ENCODE data around the gene SYNPO.

SYNPO gene

GRCh38 chr5:150658699-150659265 is 18.3 kb downstream of the SYNPO start:
- no peak for DNase-seq (ENCODE audit: low spot score)

- no peak for DNase-seq (ENCODE audit: low spot score)
These were observed 19.1 kb downstream of the SYNPO start for GRCh38 chr5:150659360-150660107.

GRCh38 chr5:150660108-150660831 is 19.8 kb downstream of the SYNPO start:
- DNase-seq (ENCODE audit: low spot score): no peak

DNA sequence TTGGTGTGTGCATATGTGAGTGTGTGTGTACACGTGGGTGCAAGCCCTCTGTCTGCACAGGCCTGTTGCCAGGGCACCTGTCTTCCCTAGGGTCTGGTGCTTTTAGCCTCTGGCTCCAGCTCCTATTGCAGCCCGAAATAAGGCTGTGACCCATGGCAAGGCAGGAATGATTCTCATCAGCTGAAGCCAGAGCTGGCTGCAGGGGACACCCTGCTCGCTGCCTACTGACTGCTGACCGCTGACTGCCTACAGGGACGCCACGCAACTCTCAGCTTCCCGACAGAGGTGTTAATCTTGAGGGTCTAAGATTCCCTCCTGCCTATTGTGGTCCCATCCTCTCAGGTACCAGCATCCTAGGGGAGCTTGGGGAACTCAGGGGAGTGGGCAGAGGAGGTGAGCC is 20.6 kb downstream of the SYNPO start, which contains the start of gene MYOZ3:
Gene MYOZ3 (plus strand): TSS at position 166 of the 400 bp plus-strand sequence. CDS start 1,691 bp downstream, outside the sequence.
- DNase-seq (ENCODE audit: low spot score): no peak

- no peak for DNase-seq (ENCODE audit: low spot score)
These were observed 21.5 kb downstream of the SYNPO start for GRCh38 chr5:150661821-150662596.

DNA sequence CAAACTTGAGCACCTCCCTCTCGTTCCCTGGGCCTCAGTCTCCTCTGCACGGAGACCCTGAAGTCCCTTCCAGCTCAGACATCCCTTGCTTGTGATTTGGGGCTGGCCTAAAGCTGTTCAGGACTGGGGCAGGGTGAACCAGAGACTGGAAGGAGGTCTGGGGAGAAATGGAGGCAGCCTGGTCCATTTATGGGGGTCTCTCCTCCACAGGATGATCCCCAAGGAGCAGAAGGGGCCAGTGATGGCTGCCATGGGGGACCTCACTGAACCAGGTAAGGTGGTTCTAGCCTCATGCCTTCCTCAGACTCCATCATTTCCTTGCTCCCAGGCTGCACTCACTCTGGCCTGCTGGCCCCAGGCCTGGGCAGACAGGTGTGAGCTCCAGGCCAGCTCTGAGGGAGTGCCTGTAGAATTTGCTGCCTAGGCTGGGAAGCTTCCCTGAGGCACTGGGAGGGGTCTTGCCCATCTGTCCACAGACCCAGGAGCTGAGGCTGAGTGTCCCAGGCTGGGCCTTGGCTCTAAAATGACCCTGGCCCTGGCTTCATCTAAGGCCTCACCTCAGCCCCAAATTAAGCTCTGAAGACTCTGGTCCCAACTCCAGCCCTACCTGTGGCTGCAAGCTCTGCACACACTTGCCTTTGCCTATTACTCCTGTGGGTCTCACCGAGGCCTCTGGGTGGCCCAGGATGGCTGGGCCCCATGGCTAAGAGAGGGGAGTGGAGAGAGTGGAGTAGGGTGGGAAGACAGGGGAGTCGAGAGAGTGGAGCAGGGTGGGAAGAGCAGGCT is 22.5 kb downstream of the SYNPO start:
- no peak for DNase-seq (ENCODE audit: low spot score)

GRCh38 chr5:150663936-150664335 is 23.5 kb downstream of the SYNPO start:
- DNase-seq (ENCODE audit: low spot score): no peak

- DNase-seq (ENCODE audit: low spot score): no peak
These were observed 24.6 kb downstream of the SYNPO start for GRCh38 chr5:150665044-150665443.

DNA sequence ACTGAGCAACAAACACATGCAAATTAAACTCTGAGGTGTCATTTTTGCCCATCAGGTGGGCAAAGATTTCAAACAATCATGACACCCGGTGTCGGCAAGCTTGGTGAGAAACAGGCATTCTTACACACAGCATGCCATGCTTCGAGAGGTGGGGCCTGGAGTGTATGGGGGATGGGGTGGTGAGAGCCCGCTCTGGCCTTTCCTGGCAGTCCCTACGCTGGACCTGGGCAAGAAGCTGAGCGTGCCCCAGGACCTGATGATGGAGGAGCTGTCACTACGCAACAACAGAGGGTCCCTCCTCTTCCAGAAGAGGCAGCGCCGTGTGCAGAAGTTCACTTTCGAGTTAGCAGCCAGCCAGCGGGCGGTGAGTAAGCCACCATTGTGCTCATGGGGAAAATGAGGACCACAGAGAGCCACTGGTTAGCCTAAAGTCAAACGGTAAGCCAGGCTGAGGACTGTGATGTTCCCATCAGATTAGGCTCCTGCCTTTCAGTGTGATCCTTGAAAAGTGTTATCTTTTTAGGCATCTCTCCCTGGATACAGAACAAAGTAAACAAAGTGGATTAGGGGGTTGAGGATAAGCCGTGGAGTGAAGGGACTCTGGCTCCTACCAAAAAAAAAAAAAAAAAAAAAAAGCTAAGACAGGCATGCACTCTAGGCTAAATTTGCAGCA is 30.0 kb downstream of the SYNPO start:
- no peak for DNase-seq (ENCODE audit: low spot score)

- no peak for DNase-seq (ENCODE audit: low spot score)
These were observed 30.5 kb downstream of the SYNPO start for GRCh38 chr5:150670948-150671310.

DNA sequence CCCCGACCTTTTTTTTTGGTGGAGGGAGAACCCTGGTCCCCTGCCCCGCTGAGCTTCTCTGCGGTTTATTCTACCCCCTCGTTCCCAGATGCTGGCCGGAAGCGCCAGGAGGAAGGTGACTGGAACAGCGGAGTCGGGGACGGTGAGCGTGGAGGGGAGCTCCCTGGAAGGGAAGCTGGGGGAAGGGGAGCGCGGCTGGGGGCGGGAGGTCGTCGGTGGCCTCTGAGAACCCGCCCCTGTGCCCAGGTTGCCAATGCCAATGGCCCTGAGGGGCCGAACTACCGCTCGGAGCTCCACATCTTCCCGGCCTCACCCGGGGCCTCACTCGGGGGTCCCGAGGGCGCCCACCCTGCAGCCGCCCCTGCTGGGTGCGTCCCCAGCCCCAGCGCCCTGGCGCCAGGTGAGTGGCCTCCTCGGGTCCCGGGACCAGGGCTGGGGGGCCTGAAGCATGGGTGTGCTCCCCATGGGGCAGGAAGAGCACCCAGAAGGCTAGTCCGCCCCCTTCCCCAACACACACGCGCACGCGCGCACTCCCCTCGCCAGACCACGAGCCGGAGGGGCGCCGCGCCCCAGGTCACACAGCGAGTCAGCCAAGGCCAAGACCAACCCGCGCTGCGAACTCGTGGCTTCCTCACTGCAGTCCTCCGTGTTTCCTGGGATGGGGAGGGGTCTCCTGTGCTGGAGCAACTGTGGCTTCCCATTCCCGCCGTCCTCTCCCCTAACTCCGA is 31.2 kb downstream of the SYNPO start:
- DNase-seq (ENCODE audit: low spot score): peak; percentile 77

GRCh38 chr5:150672237-150672883 is 31.9 kb downstream of the SYNPO start:
- peak; percentile 75 for DNase-seq (ENCODE audit: low spot score)

DNA sequence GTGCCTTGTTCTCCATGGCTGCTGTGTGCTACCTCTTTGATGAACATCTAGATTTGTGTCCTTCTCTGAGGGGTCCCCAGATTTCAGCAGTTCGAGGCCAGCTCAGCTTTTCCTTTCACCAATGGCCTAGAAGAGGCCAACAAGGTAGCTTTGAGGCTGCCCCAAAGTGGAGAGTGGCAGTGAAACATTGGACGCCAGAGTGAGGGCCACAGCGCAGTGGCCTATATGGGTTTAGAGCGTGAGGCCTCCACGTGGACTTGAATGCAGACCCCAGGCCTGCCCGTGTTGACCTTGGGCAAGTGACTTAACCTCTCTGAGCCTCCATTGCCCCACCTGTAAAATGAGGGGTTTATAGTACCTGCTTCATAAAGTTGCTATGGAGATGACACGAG is 32.4 kb downstream of the SYNPO start:
- DNase-seq (ENCODE audit: low spot score): no peak

DNA sequence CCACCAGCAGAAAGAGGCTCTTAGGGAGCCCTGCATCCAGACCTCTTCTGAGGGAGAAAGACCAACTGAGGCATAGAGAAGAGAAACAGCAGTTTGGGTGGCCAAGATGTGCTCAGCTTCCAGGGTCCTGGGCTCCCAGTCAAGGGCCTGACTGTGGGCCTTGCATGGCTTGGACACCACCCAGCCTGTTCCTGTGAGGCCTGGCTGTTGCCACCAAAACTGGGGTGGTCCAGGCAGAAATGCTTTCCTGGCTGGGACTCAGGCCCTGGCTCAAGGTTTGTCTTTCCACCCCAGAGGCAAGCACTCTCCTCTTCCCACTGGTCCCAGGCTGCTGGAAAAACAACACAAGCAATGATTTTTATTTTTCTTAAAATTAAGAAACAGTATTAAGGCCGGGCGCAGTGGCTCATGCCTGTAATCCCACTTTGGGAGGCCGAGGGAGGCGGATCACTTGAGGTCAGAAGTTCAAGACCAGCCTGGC is 33.9 kb downstream of the SYNPO start:
- no peak for DNase-seq (ENCODE audit: low spot score)

DNA sequence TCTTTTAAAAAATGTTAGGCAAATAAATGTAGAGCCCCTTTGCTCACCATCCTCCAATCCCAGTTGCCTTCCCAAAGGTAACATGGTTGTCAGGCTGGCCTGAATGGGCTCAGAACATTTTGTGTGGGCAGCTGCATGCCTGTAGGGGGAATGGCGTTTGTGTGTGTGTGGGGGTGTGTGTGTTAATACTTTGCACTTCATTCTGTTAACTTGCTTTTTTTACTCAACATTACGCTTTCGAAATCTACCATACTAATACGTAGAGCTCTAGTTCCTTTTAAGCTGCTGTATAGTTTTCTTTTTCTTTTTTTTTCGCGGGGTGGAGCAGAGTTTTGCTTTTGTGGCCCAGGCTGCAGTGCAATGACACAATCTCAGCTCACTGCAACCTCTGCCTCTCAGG is 34.6 kb downstream of the SYNPO start:
- no peak for DNase-seq (ENCODE audit: low spot score)

DNA sequence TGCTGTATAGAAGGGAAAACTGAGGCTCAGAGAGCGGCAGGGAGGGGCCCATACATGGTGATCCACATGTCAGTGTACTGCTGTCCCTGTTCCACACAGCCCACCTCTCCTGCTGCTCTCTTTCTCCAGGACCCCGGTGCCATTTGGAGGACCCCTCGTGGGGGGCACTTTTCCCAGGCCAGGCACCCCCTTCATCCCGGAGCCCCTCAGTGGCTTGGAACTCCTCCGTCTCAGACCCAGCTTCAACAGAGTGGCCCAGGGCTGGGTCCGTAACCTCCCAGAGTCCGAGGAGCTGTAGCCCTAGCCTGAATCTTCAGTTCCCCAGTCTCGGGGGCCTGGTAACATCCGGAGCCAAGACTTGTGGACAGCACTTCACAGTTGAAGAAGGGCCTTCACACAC is 36.1 kb downstream of the SYNPO start:
- no peak for DNase-seq (ENCODE audit: low spot score)

DNA sequence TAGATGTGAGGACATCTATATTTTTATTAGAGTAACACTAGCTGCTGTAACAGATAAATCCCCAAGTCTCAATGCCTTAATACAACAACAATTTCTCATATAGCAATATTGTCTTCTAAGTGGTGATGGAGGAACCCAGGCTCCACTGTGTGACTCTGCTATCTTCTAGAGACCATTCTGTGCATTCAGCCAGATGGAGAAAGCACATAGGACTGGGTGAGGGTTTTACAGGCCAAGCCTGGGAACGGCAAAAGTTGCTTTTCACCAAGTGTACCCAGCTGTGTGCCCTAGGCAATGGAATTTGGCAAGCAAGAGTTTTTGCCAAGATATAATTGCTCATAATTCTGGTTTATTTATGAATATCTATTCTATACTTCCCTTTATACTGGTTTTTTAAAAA is 48.7 kb downstream of the SYNPO start:
- DNase-seq (ENCODE audit: low spot score): no peak

DNA sequence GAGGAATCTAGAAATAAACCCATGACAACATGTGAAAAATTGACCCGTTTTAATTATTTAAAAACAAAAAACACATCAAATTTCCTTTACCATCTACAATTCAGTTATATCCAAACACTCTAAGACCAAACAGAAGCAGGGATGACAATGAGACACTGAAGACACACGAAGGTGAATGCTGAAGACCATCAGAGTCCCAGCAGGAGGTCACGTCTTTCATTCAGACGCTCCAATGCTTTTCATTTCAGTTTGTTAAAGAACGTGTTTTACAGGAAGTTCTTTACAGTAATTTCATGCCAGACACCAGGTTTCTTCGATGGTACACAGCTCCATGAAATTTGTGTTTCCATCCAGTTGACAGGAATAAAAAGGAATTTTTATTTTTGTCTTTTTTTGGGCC is 50.3 kb downstream of the SYNPO start:
- DNase-seq (ENCODE audit: low spot score): no peak

DNA sequence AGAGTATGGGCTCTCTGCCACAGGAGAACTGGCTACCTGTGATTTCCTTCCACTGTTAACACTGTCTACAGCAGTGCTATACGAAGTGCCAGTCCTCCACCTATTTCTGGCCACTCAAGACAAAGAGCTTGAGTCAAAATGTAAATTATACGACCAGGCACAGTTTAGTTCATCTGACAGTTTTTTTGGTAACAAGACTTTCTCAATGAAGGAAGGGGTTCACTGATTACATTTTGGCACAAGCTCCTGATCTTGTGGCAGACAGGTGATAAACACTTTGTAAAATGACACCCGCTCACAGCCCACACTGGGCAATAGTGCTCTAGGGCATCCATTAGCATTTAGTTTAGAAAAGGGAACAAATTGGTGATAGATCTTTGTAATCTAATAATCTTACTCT is 51.8 kb downstream of the SYNPO start:
- no peak for DNase-seq (ENCODE audit: low spot score)

DNA sequence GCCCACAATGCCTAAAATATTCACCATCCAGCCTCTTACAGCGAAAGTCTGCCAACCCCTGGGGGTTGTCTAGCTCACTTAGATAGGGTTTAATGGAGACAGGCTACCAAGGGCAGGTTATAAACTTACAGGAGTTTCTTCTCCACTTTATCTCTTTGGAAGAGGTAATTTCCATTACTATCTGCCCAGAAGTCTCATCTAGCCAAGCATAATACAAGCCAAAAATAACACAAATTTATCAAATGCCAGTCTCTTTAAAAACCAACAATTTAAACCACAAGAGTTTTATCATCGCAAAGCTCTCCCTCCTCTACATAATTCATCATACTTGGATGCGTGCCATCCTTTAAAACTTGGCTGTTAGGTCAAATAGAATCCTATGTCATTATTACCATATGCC is 54.2 kb downstream of the SYNPO start:
- no peak for DNase-seq (ENCODE audit: low spot score)

Data from iPS-NIHi11 (cell line).